ENCODE results near the gene ASCC3. TPM values are rescaled to one million over a fixed set of nuclear protein-coding genes. Genes with fewer than 3 reads are reported as not detected.

ASCC3 gene
- total RNA-seq, 1 donor from 2014 or later: 57.9 TPM

GRCh38 chr6:100488244-100488643 lies 392.9 kb downstream of the ASCC3 start:
- Mint-ChIP-seq H3K27ac (ENCODE audit: unreplicated experiment) (no peak overlapping the region), H3K9me3 (ENCODE audit: unreplicated experiment) (no peaks in the 10 kb centered on the region), H3K4me3 (ENCODE audit: unreplicated experiment) (no peak overlapping the region), H3K36me3 (ENCODE audit: low read depth, unreplicated experiment) (peaks cover 7% of the 10 kb centered on the region), H3K4me1 (ENCODE audit: unreplicated experiment) (peaks cover 10% of the 10 kb centered on the region), H3K27me3 (ENCODE audit: unreplicated experiment) (no peaks in the 10 kb centered on the region)
- TF ChIP-seq, protein P1, sequence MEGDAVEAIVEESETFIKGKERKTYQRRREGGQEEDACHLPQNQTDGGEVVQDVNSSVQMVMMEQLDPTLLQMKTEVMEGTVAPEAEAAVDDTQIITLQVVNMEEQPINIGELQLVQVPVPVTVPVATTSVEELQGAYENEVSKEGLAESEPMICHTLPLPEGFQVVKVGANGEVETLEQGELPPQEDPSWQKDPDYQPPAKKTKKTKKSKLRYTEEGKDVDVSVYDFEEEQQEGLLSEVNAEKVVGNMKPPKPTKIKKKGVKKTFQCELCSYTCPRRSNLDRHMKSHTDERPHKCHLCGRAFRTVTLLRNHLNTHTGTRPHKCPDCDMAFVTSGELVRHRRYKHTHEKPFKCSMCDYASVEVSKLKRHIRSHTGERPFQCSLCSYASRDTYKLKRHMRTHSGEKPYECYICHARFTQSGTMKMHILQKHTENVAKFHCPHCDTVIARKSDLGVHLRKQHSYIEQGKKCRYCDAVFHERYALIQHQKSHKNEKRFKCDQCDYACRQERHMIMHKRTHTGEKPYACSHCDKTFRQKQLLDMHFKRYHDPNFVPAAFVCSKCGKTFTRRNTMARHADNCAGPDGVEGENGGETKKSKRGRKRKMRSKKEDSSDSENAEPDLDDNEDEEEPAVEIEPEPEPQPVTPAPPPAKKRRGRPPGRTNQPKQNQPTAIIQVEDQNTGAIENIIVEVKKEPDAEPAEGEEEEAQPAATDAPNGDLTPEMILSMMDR (IDR thresholded peaks at IDR 0.05; ENCODE audit: unreplicated experiment): no peak
- DNase-seq (ENCODE audit: low spot score): no peak

- Mint-ChIP-seq H3K9me3 (ENCODE audit: unreplicated experiment) (no peaks in the 10 kb centered on the region), H3K27me3 (ENCODE audit: unreplicated experiment) (no peaks in the 10 kb centered on the region), H3K4me3 (ENCODE audit: unreplicated experiment) (no peak overlapping the region), H3K36me3 (ENCODE audit: low read depth, unreplicated experiment) (peaks cover 7% of the 10 kb centered on the region), H3K27ac (ENCODE audit: unreplicated experiment) (no peak overlapping the region), H3K4me1 (ENCODE audit: unreplicated experiment) (peaks cover 9% of the 10 kb centered on the region)
- TF ChIP-seq, protein P1 (IDR thresholded peaks at IDR 0.05; ENCODE audit: unreplicated experiment): no peak
- no peak for DNase-seq (ENCODE audit: low spot score)
These were observed 393.5 kb downstream of the ASCC3 start for GRCh38 chr6:100487638-100488037.

GRCh38 chr6:100485268-100485667 lies 395.9 kb downstream of the ASCC3 start:
- TF ChIP-seq, protein P1 (IDR thresholded peaks at IDR 0.05; ENCODE audit: unreplicated experiment): no peak
- Mint-ChIP-seq H3K9me3 (ENCODE audit: unreplicated experiment) (no peaks in the 10 kb centered on the region), H3K4me1 (ENCODE audit: unreplicated experiment) (no peaks in the 10 kb centered on the region), H3K4me3 (ENCODE audit: unreplicated experiment) (no peak overlapping the region), H3K27ac (ENCODE audit: unreplicated experiment) (no peak overlapping the region), H3K27me3 (ENCODE audit: unreplicated experiment) (peaks cover 6% of the 10 kb centered on the region), H3K36me3 (ENCODE audit: low read depth, unreplicated experiment) (peaks cover 4% of the 10 kb centered on the region)
- no peak for DNase-seq (ENCODE audit: low spot score)

DNA sequence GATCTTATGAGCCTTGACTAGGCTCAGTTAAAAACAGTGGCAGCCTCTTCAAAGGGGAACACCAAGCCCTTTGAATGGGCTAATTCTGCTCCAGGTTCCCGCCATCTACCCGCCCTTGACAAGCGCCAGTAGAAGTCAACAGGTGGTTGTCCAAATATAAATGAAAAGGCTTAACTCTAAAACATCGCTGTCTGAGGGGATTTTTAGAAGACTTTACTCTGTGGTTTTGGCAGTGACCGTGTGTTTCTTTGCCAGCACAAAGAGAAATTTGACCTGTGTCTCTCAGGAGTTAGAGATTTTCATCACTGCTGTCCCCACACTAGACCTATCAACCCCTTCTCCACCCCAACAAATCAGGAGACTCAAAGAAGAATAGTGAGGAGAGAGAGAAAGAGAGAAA lies 396.7 kb downstream of the ASCC3 start:
- H3K9me3 Mint-ChIP-seq (ENCODE audit: unreplicated experiment): no peaks in the 10 kb centered on the region
- peaks cover 6% of the 10 kb centered on the region for H3K27me3 Mint-ChIP-seq (ENCODE audit: unreplicated experiment)
- H3K27ac Mint-ChIP-seq (ENCODE audit: unreplicated experiment): no peak overlapping the region
- peaks cover 2% of the 10 kb centered on the region for H3K36me3 Mint-ChIP-seq (ENCODE audit: low read depth, unreplicated experiment)
- no peaks in the 10 kb centered on the region for H3K4me1 Mint-ChIP-seq (ENCODE audit: unreplicated experiment)
- no peak for DNase-seq (ENCODE audit: low spot score)
- no peak overlapping the region for H3K4me3 Mint-ChIP-seq (ENCODE audit: unreplicated experiment)
- TF ChIP-seq, protein P1 (IDR thresholded peaks at IDR 0.05; ENCODE audit: unreplicated experiment): no peak

DNA sequence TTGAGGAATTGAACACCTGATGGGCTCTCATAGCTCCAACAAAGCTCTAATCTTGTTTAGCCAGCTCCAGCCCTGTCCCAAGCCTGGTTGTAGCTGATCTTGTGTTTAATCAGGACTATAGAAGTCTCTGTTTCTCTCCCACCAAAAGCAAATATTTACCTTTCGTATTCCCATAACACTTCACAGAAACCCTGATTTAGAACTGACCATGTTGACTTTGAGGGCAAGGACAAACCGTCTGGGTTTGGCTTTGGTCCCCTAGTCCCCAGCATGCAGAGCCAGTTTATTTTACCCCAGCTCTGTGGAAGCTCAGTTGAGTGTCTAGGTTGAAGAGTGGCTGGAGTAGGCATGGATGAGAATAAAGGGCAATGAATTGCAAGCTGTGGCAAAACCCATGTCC lies 398.4 kb downstream of the ASCC3 start:
- TF ChIP-seq, protein P1 (IDR thresholded peaks at IDR 0.05; ENCODE audit: unreplicated experiment): no peak
- no peaks in the 10 kb centered on the region for H3K4me1 Mint-ChIP-seq (ENCODE audit: unreplicated experiment)
- no peak overlapping the region for H3K4me3 Mint-ChIP-seq (ENCODE audit: unreplicated experiment)
- H3K27ac Mint-ChIP-seq (ENCODE audit: unreplicated experiment): no peak overlapping the region
- H3K9me3 Mint-ChIP-seq (ENCODE audit: unreplicated experiment): no peaks in the 10 kb centered on the region
- H3K27me3 Mint-ChIP-seq (ENCODE audit: unreplicated experiment): peaks cover 6% of the 10 kb centered on the region
- no peaks in the 10 kb centered on the region for H3K36me3 Mint-ChIP-seq (ENCODE audit: low read depth, unreplicated experiment)
- no peak for DNase-seq (ENCODE audit: low spot score)

All from endothelial cell (in vitro differentiated cells).